Measurements from ENCODE around the gene TRIM63.

DNA sequence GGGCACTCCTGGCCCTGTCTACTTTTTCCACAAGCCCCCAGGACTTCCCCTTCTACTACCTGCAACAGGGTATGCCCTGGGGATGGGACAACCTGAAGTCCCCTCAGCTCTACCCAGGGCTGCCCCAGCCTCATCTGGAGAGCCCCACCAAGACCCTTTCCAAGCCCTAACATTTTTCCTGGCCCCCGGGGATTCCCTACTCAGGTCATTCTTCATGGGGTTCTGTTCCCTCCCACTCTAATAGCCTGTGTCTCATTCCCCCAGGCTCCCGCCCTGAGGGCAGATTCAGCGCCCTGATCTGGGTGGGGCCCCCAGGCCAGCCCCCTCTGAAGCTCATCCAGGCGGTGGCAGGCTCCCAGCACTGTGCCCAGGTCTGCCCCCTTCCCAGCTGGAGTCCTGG is 36.2 kb downstream of the TRIM63 start:
- no peak for TF ChIP-seq POLR2A (conservative IDR thresholded peaks at IDR 0.05)
- TF ChIP-seq ELK1 (CRISPR knock-in tag; IDR thresholded peaks at IDR 0.05), result no peak
- TF ChIP-seq, protein P1, sequence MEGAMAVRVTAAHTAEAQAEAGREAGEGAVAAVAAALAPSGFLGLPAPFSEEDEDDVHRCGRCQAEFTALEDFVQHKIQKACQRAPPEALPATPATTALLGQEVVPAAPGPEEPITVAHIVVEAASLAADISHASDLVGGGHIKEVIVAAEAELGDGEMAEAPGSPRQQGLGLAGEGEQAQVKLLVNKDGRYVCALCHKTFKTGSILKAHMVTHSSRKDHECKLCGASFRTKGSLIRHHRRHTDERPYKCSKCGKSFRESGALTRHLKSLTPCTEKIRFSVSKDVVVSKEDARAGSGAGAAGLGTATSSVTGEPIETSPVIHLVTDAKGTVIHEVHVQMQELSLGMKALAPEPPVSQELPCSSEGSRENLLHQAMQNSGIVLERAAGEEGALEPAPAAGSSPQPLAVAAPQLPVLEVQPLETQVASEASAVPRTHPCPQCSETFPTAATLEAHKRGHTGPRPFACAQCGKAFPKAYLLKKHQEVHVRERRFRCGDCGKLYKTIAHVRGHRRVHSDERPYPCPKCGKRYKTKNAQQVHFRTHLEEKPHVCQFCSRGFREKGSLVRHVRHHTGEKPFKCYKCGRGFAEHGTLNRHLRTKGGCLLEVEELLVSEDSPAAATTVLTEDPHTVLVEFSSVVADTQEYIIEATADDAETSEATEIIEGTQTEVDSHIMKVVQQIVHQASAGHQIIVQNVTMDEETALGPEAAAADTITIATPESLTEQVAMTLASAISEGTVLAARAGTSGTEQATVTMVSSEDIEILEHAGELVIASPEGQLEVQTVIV (CRISPR knock-in tag; IDR thresholded peaks at IDR 0.05; ENCODE audit: borderline replicate concordance), result no peak
- TF ChIP-seq ZNF23 (CRISPR knock-in tag; IDR thresholded peaks at IDR 0.05), result no peak
- TF ChIP-seq YY1 (IDR thresholded peaks at IDR 0.05; ENCODE audit: borderline replicate concordance in 1 of 3, control insufficient read depth in 1 of 3, extremely low read depth in 1 of 3, insufficient read depth in 3 of 3, insufficient read length in 1 of 3, insufficient replicate concordance in 2 of 3, low read depth in 1 of 3, low read length in 2 of 3), result no peak
- TF ChIP-seq TAF1 (IDR thresholded peaks at IDR 0.05; ENCODE audit: control insufficient read depth, extremely low read depth, insufficient read depth, low read length, severe bottlenecking), result no peak
- TF ChIP-seq, protein P2, sequence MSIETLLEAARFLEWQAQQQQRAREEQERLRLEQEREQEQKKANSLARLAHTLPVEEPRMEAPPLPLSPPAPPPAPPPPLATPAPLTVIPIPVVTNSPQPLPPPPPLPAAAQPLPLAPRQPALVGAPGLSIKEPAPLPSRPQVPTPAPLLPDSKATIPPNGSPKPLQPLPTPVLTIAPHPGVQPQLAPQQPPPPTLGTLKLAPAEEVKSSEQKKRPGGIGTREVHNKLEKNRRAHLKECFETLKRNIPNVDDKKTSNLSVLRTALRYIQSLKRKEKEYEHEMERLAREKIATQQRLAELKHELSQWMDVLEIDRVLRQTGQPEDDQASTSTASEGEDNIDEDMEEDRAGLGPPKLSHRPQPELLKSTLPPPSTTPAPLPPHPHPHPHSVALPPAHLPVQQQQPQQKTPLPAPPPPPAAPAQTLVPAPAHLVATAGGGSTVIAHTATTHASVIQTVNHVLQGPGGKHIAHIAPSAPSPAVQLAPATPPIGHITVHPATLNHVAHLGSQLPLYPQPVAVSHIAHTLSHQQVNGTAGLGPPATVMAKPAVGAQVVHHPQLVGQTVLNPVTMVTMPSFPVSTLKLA (conservative IDR thresholded peaks at IDR 0.05), result no peak
- no peak for TF ChIP-seq ZBTB43 (CRISPR knock-in tag; IDR thresholded peaks at IDR 0.05)
